Activated T-cell treated with anti-CD3 and anti-CD28 coated beads, Interleukin-2, amount 50 U/mL, for 72 hours (primary cell): Measurements from ENCODE around the gene NUPR1. TPM values are rescaled to one million over a fixed set of nuclear protein-coding genes. Genes with fewer than 3 reads are reported as not detected.
"Not testable (repeated sequence)": the region's sequence is repeated elsewhere in the genome, so short reads cannot be mapped to it uniquely, and the experiment has no call there.

ENCODE experiments used
- ATAC-seq, 2 donors: fragments of 150-1000 bp; cut with Tn5 transposase; replicated peaks in 1 of 2; 2 replicates each; pipeline ENCODE4 v1.10.0; 2021; ENCODE audit warnings: moderate library complexity in 2 of 2, mild to moderate bottlenecking in 1 of 2
- DNase-seq, 2 donors: peaks; one replicate each; pipeline ENCODE4 v3.0.0; 2021 to 2022; ENCODE audit warnings: mixed read lengths in 1 of 2
- H3K27ac Mint-ChIP-seq: one replicate; pipeline ENCODE4 v1.8.0; 2022; ENCODE audit warnings: mild to moderate bottlenecking, moderate library complexity, mixed read lengths
- H3K27me3 Mint-ChIP-seq: one replicate; pipeline ENCODE4 v1.8.0; 2022; ENCODE audit warnings: low read depth, mixed read lengths
- H3K36me3 Mint-ChIP-seq, 2 donors: one replicate each; pipeline ENCODE4 v1.8.0; 2022; ENCODE audit warnings: mixed read lengths in 2 of 2, mild to moderate bottlenecking in 1 of 2; ENCODE audit not compliant: insufficient read depth in 2 of 2
- H3K4me1 Mint-ChIP-seq: one replicate; pipeline ENCODE4 v1.8.0; 2022; ENCODE audit warnings: low read depth, mixed read lengths
- H3K4me3 Mint-ChIP-seq, 2 donors: one replicate each; pipeline ENCODE4 v1.8.0; 2022; ENCODE audit warnings: mild to moderate bottlenecking in 2 of 2, mixed read lengths in 2 of 2, moderate library complexity in 2 of 2
- H3K9me3 Mint-ChIP-seq, 2 donors: one replicate each; pipeline ENCODE4 v1.8.0; 2022; ENCODE audit warnings: mixed read lengths in 2 of 2
- total RNA-seq, 2 donors: library from RNA; stranded (reverse); gene quantifications; one replicate each; pipeline ENCODE4 v1.2.3, GENCODE V29; 2022

The NUPR1 gene
- total RNA-seq, 2 donors from 2014 or later: not detected

DNA sequence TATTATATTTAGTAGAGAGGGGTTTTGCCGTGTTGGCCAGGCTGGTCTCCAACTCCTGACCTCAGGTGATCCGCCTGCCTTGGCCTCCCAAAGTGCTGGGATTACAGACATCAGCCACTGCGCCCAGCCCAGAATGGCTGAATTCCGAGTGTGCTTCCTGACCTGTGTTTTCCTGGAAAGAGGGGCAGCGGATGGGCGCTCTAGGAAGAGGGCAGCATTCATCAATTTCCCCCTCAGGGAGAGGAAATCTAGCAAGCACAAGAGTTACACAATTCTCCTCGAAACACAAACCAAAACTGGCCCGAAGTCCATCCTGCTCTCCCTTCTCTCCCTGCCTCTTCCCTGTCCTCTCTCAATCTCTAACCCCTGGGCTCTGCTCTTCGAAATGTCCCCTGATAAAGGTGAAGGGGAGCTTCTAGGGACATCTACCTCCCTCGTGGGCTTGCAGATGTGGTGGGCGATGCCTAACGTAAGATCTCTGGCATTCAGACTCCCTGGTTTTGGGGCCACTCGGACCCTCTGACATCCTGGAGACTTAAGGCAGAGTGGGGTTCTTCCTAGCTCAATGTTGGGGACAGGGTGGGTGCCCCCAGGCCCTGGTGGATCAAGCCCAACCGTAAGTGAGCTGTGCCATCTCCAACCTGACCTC lies 33.2 kb downstream of the NUPR1 start:
- ATAC-seq (no peak), DNase-seq (no peak)
- Mint-ChIP-seq H3K27me3 (no peaks in the 10 kb centered on the region), H3K4me3 (no peak overlapping the region), H3K27ac (no peak overlapping the region), H3K4me1 (peaks cover 22% of the 10 kb centered on the region), H3K9me3 (no peaks in the 10 kb centered on the region), H3K36me3 (no peaks in the 10 kb centered on the region)

DNA sequence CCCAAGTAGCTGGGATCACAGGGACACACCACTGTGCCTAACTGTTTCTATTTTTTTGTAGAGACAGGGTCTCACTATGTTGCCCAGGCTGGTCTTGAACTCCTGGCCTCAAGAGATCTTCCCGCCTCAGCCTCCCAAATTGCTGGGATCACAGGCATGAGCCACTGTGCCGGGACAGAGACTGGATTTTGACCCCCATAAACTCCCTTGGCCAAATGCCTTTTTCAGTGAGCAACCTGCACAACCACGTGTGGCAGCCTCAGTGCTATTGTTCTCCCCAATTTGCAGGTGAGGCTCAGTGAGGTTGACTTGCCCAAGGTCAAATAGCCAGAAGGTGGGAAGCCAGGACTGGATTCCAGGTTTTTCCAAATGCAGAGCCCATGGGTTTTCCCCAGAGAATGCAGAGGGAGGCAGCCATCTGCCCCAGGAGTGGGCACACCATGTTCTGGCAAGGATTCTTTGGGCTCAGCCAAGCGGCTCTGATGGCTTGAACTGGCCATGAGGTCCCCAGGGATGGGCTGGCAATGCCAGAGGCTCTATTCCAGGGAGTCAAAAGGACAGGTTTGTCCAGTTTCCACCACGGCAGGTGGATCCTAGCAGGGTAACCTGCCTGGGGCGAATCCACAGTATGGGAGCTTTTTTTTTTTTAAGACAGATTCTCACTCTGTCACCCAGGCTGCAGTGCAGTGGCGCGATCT lies 33.9 kb downstream of the NUPR1 start:
- Mint-ChIP-seq H3K4me1 (peaks cover 22% of the 10 kb centered on the region), H3K36me3 (no peaks in the 10 kb centered on the region), H3K4me3 (no peak overlapping the region), H3K9me3 (no peaks in the 10 kb centered on the region), H3K27me3 (no peaks in the 10 kb centered on the region), H3K27ac (no peak overlapping the region)
- DNase-seq (no peak), ATAC-seq (no peak)

DNA sequence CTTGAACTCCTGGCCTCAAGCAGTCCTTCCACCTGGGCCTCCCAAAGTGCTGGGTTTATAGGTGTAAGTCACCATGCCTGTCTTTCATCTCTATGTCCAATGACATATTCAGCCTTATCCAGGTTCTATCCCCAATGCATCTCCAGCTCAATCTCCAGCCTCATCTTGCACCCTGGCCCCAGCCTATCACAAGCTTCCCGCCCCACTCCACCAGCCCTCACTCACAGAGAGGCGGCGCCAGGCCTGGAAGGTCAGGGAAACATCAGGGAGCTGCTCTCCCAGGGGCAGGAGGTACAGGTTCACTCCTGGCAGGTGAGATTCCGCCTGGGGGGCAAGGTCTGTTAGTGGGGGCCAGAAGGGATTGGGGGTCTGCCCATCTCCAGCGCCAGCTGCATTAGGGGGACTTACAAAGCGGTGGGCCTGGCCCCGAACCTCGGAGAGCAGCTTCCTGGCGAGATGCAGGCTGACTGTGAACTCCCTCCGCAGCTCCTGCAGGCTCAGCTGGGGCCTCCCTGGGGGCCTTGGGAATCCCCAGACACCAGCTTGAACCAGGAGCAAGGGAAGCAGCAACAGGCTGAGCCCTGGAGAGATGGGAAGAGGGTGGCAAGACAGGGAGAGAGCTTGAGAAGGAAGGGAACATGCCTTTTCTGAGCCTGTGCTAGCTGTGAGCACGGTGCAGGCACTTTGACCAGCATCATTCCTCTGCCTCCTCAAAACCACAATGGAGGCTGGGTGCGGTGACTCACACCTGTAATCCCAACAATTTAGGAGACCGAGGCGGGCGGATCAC lies 35.1 kb downstream of the NUPR1 start:
- H3K27me3 Mint-ChIP-seq: no peaks in the 10 kb centered on the region
- H3K27ac Mint-ChIP-seq: no peak overlapping the region
- no peaks in the 10 kb centered on the region for H3K36me3 Mint-ChIP-seq
- H3K4me1 Mint-ChIP-seq: peaks cover 22% of the 10 kb centered on the region
- no peak overlapping the region for H3K4me3 Mint-ChIP-seq
- DNase-seq (no peak), ATAC-seq (no peak)
- no peaks in the 10 kb centered on the region for H3K9me3 Mint-ChIP-seq

DNA sequence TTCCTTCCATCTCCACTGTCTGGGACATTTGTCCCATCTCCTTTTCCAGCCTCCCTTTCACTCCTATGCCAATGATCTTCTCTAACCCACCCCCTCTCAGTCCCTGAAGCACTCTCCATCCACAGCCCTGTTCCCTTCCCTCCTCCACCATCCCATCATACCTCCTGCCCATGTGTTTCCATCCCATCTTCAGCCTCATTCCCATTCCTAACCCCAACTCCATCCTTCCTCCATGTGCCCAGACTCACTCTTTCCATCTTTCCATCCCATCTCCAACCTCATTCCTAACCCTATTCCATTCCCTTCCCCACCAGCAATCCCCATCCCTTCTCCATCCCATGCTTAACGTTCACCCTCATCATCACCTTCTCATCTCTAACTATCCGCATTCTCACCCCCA lies 36.5 kb downstream of the NUPR1 start:
- Mint-ChIP-seq H3K27ac (no peak overlapping the region), H3K4me1 (peaks cover 10% of the 10 kb centered on the region), H3K27me3 (no peaks in the 10 kb centered on the region), H3K9me3 (no peaks in the 10 kb centered on the region), H3K36me3 (no peaks in the 10 kb centered on the region), H3K4me3 (no peak overlapping the region)
- DNase-seq (no peak), ATAC-seq (no peak)

DNA sequence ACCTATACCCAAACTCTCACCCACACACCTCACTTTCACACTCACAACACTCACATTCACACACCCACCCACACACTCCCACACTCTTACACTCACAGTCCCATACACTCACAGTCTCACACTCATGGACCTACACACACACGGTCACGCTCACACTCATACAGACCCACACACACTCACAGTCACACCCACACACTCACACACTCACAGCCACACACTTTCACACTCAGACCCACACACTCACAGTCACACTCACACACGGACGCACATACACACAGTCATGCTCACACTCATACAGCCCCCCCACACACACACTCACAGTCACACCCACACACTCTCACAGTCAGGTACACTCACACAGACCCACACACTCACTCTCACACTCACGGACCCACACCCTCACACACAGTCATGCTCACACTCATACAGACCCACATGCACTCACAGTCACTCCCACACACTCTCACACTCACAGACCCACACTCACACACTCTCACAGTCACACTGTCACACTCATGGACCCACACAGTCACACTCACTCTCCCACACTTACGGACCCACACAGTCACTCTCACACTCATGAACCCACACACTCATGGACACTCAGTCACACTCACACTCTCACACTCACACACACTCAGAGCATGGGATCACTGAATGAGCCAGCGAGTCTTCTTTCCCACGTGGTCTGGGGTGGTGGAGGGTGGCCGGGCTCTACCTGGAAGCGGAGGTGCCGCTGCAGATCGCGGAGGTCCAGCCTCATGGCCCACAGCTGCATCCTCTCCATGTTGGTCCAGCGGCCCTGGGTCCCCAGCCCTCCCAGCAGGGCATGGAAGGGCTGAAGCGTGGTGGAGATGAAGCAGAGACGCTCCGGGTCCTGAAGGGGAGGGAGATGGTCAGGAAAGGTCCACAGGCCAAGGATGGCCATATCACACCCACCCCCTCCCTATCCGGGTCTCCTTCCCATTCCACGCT lies 37.2 kb downstream of the NUPR1 start:
- H3K4me3 Mint-ChIP-seq: no peak overlapping the region
- ATAC-seq (peak in 1 of 2 donors; percentile 19), DNase-seq (no peak)
- H3K9me3 Mint-ChIP-seq: no peaks in the 10 kb centered on the region
- no peaks in the 10 kb centered on the region for H3K36me3 Mint-ChIP-seq
- H3K27me3 Mint-ChIP-seq: no peaks in the 10 kb centered on the region
- no peak overlapping the region for H3K27ac Mint-ChIP-seq
- H3K4me1 Mint-ChIP-seq: peaks cover 5% of the 10 kb centered on the region

DNA sequence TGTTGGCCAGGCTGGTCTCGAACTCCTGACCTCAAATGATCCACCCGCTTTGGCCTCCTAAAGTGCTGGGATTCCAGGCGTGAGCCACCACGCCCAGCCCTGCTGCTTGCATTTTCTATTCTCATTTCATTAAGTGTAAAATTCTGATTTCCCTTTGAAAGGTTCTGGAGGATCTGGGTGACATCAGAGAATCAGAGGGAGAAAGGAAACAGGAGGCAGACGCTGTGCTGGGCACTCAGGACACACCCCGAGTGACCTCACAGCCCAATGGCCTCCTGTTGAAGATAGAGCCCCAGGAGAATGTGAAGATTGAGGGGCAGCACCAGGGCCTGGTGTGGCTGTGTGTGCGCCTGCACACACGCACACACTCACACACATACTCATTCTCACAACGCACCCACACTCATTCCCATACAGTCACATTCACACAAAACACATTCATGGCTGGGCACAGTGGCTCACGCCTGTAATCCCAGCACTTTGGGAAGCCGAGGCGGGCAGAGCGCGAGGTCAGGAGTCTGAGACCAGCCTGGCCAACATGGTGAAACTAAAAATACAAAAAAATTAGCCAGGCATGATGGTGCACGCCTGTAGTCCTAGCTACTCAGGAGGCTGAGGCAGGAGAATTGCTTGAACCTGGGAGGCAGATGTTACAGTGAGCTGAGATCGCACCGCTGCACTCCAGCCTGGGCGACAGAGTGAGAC lies 38.1 kb downstream of the NUPR1 start:
- not testable (repeated sequence) for ATAC-seq, H3K4me1 Mint-ChIP-seq, H3K27ac Mint-ChIP-seq, H3K4me3 Mint-ChIP-seq, DNase-seq, H3K36me3 Mint-ChIP-seq, H3K9me3 Mint-ChIP-seq, H3K27me3 Mint-ChIP-seq

DNA sequence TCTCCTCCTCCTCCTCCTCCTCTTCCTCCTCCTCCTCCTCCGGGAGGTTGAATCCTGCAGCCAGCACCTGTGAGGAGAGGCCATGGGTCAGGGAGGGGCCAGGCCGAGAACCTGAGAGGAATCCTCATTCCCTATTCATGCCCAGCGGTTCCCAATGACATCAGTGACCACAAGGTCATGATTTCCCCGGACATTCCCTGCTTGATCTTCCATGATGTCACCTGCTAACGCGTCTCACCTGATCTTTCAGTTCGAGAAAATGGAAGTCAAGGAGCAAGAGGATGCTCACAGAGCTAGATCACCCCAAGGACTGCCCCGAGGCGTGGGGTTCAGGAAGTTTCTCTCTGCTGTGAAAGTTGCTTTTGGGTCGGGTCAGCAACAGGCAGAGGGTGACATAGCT lies 38.9 kb downstream of the NUPR1 start:
- DNase-seq (no peak), ATAC-seq (no peak)
- H3K36me3 Mint-ChIP-seq: no peaks in the 10 kb centered on the region
- no peak overlapping the region for H3K27ac Mint-ChIP-seq
- peaks cover 12% of the 10 kb centered on the region for H3K4me1 Mint-ChIP-seq
- H3K27me3 Mint-ChIP-seq: no peaks in the 10 kb centered on the region
- no peaks in the 10 kb centered on the region for H3K9me3 Mint-ChIP-seq
- no peak overlapping the region for H3K4me3 Mint-ChIP-seq

DNA sequence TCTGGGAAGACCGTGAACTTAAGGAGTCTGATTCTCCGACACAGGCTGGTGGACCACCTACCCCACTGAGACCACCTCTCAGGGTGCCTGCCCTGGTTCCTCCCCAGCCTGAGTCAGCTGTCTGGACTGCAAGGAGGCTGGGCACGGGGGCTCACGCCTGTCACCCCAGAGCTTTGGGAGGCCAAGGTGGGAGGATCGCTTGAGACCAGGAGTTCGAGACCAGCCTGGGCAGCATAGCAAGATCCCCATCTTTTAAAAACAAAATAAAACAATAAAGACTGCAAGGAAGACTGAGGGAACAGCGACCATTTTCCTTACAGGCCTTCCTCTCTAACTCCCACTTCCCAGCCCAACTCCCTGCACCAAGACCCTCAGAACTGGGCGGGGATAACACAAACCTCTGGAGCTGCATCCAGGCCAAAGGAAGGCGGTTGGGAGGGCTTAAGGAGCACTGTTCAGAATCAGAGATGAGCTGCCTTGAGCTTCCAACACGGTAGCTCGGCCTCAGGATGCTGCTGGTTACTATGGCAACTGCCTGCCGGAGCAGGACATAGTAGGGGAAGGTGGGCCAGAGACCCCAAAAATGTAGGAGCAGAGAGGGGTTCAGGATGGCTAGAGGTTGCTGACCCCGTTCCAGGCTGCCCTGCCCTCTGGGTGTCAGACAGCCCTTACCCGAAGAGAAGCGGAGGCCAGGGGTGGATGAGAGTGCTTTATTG lies 40.0 kb downstream of the NUPR1 start:
- H3K9me3 Mint-ChIP-seq: no peaks in the 10 kb centered on the region
- H3K36me3 Mint-ChIP-seq: no peaks in the 10 kb centered on the region
- H3K4me3 Mint-ChIP-seq: no peak overlapping the region
- peaks cover 22% of the 10 kb centered on the region for H3K4me1 Mint-ChIP-seq
- H3K27me3 Mint-ChIP-seq: no peaks in the 10 kb centered on the region
- DNase-seq: no peak
- H3K27ac Mint-ChIP-seq: no peak overlapping the region
- ATAC-seq: no peak

DNA sequence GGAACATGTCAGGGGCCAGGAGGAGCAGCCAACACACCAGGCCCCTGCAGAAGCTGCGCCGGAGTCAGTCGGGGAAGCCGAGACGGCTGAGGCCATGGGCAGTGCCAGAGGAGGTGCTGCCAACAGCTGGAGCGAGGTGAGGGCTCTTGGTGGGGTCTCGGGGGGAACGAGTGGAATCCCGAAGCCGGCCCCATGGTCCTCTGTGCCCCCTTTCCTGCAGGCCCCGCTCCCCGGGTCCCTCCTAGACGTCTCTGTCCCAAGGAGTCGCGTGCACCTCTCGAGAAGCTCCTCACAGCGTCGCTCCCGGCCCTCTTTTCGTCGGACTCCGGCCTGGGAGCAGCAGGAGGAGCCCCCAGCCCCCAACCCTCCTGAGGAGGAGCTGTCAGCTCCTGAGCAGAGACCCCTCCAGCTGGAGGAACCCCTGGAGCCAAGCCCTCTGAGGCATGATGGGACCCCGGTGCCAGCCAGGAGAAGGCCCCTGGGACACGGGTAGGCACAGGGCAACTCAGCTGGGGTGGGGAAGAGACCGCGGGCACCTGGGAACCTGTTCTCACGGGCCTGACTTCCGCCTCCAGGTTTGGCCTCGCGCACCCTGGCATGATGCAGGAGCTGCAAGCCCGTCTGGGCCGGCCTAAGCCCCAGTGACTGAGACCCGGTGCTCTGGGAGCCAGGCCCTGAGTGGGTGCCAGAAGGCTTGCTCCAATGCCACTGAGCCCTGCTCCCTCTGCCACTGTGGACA lies 40.7 kb downstream of the NUPR1 start:
- H3K9me3 Mint-ChIP-seq: no peaks in the 10 kb centered on the region

DNA sequence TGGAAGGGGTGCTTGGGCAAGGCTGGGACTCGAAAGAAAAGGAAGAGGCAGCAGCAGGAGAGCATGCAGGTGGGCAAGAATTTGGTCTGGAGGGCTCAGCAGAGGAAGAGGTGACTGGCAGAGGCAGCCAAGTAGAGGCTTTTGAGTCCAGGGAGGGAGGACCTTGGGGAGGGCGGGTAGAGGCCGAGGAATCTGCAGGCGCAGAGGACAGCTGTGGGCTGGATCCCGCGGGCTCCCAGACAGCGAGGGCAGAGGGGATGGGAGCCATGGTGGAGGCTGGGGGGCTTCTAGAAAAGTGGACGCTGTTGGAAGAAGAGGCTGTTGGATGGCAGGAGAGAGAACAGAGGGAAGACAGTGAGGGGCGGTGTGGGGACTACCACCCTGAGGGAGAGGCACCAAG lies 41.4 kb downstream of the NUPR1 start:
- DNase-seq (no peak), ATAC-seq (no peak)
- H3K9me3 Mint-ChIP-seq: no peaks in the 10 kb centered on the region
- no peak overlapping the region for H3K4me3 Mint-ChIP-seq
- H3K27ac Mint-ChIP-seq: peak overlapping the region; percentile 66
- H3K4me1 Mint-ChIP-seq: peaks cover 35% of the 10 kb centered on the region
- no peaks in the 10 kb centered on the region for H3K27me3 Mint-ChIP-seq
- no peaks in the 10 kb centered on the region for H3K36me3 Mint-ChIP-seq

More for the DNA sequence above, 40.7 kb downstream of the NUPR1 start:
- no peaks in the 10 kb centered on the region for H3K36me3 Mint-ChIP-seq
- no peak overlapping the region for H3K27ac Mint-ChIP-seq
- ATAC-seq (no peak), DNase-seq (no peak)
- no peak overlapping the region for H3K4me3 Mint-ChIP-seq
- H3K27me3 Mint-ChIP-seq: no peaks in the 10 kb centered on the region
- H3K4me1 Mint-ChIP-seq: peaks cover 30% of the 10 kb centered on the region

DNA sequence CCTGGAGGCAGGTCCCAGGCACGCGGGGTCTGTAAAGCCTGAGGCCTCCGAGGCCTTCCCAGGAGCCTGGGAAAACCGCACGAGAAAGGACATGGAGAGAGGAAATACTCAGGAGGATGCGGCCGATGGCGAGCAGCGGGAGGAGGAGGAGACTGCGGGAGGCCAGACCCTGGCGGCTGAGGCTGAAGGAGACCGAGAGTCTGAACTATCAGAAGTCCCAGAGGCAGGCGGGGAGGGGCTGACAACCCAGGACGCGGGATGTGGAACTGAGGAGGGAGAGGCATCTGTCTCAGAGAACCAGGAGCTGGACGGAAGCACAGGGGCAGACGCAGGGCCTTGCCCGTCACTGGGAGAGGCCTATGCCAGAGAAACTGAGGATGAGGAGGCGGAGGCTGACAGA lies 41.9 kb downstream of the NUPR1 start:
- H3K27ac Mint-ChIP-seq: peak overlapping the region; percentile 66
- no peak for ATAC-seq

More for the DNA sequence above, 41.9 kb downstream of the NUPR1 start:
- Mint-ChIP-seq H3K4me1 (peaks cover 41% of the 10 kb centered on the region), H3K4me3 (no peak overlapping the region), H3K27me3 (no peaks in the 10 kb centered on the region), H3K9me3 (no peaks in the 10 kb centered on the region), H3K36me3 (no peaks in the 10 kb centered on the region)
- DNase-seq: no peak
